Parathyroid adenoma (tissue), 2 donors: ENCODE measurements around the gene SRSF12.
"Not testable (repeated sequence)": the region's sequence is repeated elsewhere in the genome, so short reads cannot be mapped to it uniquely, and the experiment has no call there.

Experiments
- H2AFZ ChIP-seq: fragments of 300-600 bp; sonication (generic); one replicate; pipeline ENCODE4 v1.7.0; 2017; ENCODE audit warnings: antibody characterized with exemption, mild to moderate bottlenecking
- H3K27ac ChIP-seq: fragments of 300-600 bp; sonication (generic); one replicate; pipeline ENCODE4 v1.7.0; 2017
- H3K27me3 ChIP-seq: fragments of 300-600 bp; sonication (generic); one replicate; pipeline ENCODE4 v1.7.0; 2017; ENCODE audit warnings: low read length; ENCODE audit not compliant: control insufficient read depth, insufficient read depth
- H3K36me3 ChIP-seq: fragments of 300-600 bp; sonication (generic); one replicate; pipeline ENCODE4 v1.7.0; 2017; ENCODE audit warnings: low read length; ENCODE audit not compliant: control insufficient read depth, insufficient read depth
- H3K4me1 ChIP-seq: fragments of 300-600 bp; sonication (generic); one replicate; pipeline ENCODE4 v1.7.0; 2017; ENCODE audit warnings: control low read depth
- H3K4me2 ChIP-seq: fragments of 300-600 bp; sonication (generic); one replicate; pipeline ENCODE4 v1.7.0; 2017; ENCODE audit warnings: low read length
- H3K4me3 ChIP-seq: fragments of 300-600 bp; sonication (generic); one replicate; pipeline ENCODE4 v1.7.0; 2017; ENCODE audit warnings: low read depth, low read length
- H3K79me2 ChIP-seq: fragments of 300-600 bp; sonication (generic); one replicate; pipeline ENCODE4 v1.7.0; 2017; ENCODE audit warnings: control low read depth
- H3K9ac ChIP-seq: fragments of 300-600 bp; sonication (generic); one replicate; pipeline ENCODE4 v1.7.0; 2017; ENCODE audit warnings: mild to moderate bottlenecking
- H3K9me3 ChIP-seq: fragments of 300-600 bp; sonication (generic); one replicate; pipeline ENCODE4 v1.7.0; 2017; ENCODE audit warnings: low read length; ENCODE audit not compliant: control insufficient read depth
- TF ChIP-seq, protein P1 (sequence below): fragments of 300-600 bp; sonication (generic); IDR thresholded peaks from one replicate; pipeline ENCODE4 v1.7.0; 2017; ENCODE audit warnings: antibody characterized with exemption, mild to moderate bottlenecking
- donor health status: primary hyperparathyroidism.

The SRSF12 gene

GRCh38 chr6:89138173-89138572, 20.3 kb upstream of the SRSF12 start:
- Histone ChIP-seq H3K4me1 (no peaks in the 10 kb centered on the region), H3K27me3 (no peaks in the 10 kb centered on the region), H3K36me3 (no peaks in the 10 kb centered on the region), H2AFZ (no peak overlapping the region), H3K4me3 (no peak overlapping the region), H3K4me2 (no peak overlapping the region), H3K27ac (no peak overlapping the region), H3K79me2 (no peaks in the 10 kb centered on the region), H3K9me3 (no peaks in the 10 kb centered on the region), H3K9ac (no peak overlapping the region)
- TF ChIP-seq, protein P1, sequence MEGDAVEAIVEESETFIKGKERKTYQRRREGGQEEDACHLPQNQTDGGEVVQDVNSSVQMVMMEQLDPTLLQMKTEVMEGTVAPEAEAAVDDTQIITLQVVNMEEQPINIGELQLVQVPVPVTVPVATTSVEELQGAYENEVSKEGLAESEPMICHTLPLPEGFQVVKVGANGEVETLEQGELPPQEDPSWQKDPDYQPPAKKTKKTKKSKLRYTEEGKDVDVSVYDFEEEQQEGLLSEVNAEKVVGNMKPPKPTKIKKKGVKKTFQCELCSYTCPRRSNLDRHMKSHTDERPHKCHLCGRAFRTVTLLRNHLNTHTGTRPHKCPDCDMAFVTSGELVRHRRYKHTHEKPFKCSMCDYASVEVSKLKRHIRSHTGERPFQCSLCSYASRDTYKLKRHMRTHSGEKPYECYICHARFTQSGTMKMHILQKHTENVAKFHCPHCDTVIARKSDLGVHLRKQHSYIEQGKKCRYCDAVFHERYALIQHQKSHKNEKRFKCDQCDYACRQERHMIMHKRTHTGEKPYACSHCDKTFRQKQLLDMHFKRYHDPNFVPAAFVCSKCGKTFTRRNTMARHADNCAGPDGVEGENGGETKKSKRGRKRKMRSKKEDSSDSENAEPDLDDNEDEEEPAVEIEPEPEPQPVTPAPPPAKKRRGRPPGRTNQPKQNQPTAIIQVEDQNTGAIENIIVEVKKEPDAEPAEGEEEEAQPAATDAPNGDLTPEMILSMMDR: no peak

GRCh38 chr6:89134723-89135122, 16.9 kb upstream of the SRSF12 start:
- Histone ChIP-seq H3K79me2 (no peaks in the 10 kb centered on the region), H3K36me3 (no peaks in the 10 kb centered on the region), H3K9ac (no peak overlapping the region), H2AFZ (no peak overlapping the region), H3K4me2 (no peak overlapping the region), H3K27me3 (no peaks in the 10 kb centered on the region), H3K27ac (no peak overlapping the region), H3K4me3 (no peak overlapping the region), H3K9me3 (no peaks in the 10 kb centered on the region), H3K4me1 (no peaks in the 10 kb centered on the region)
- TF ChIP-seq, protein P1: no peak

GRCh38 chr6:89133981-89134380, 16.1 kb upstream of the SRSF12 start:
- no peaks in the 10 kb centered on the region for H3K9me3 ChIP-seq
- no peak overlapping the region for H3K27ac ChIP-seq
- TF ChIP-seq, protein P1: no peak
- no peaks in the 10 kb centered on the region for H3K27me3 ChIP-seq
- no peak overlapping the region for H3K9ac ChIP-seq
- H3K36me3 ChIP-seq: no peaks in the 10 kb centered on the region
- no peak overlapping the region for H3K4me3 ChIP-seq
- no peaks in the 10 kb centered on the region for H3K4me1 ChIP-seq
- H2AFZ ChIP-seq: no peak overlapping the region
- no peak overlapping the region for H3K4me2 ChIP-seq
- H3K79me2 ChIP-seq: no peaks in the 10 kb centered on the region

DNA sequence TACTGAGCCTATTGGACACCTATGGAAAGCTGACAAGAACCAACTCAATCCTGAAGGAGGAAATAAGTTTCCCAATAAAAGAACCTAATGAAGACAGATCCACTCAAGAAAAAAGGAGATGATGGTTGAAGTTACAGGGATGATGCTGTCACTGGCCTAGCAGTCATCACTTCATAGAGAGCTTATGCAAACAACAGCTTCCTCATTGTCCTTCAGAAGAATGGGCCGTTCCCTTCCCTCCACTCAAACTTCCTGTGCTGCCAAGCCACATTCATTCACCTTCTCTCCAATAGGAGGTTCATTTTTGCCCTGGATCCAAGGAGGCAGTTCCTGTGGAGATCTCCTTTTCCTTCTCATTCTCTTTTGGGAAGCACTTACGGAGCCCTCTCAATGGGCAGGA, 14.2 kb upstream of the SRSF12 start:
- no peak overlapping the region for H2AFZ ChIP-seq
- H3K27ac ChIP-seq: no peak overlapping the region
- H3K27me3 ChIP-seq: no peaks in the 10 kb centered on the region
- no peaks in the 10 kb centered on the region for H3K79me2 ChIP-seq
- no peaks in the 10 kb centered on the region for H3K9me3 ChIP-seq
- H3K4me3 ChIP-seq: no peak overlapping the region
- H3K36me3 ChIP-seq: no peaks in the 10 kb centered on the region
- no peak overlapping the region for H3K9ac ChIP-seq
- TF ChIP-seq, protein P1: no peak
- no peaks in the 10 kb centered on the region for H3K4me1 ChIP-seq
- no peak overlapping the region for H3K4me2 ChIP-seq

GRCh38 chr6:89131599-89131998, 13.7 kb upstream of the SRSF12 start:
- Histone ChIP-seq H3K36me3 (no peaks in the 10 kb centered on the region), H3K9ac (no peak overlapping the region), H3K4me3 (no peak overlapping the region), H2AFZ (no peak overlapping the region), H3K9me3 (no peaks in the 10 kb centered on the region), H3K79me2 (no peaks in the 10 kb centered on the region), H3K4me1 (no peaks in the 10 kb centered on the region), H3K27me3 (no peaks in the 10 kb centered on the region), H3K27ac (no peak overlapping the region), H3K4me2 (no peak overlapping the region)
- TF ChIP-seq, protein P1: no peak

GRCh38 chr6:89128256-89128671, 10.4 kb upstream of the SRSF12 start:
- H3K9ac ChIP-seq, H3K36me3 ChIP-seq, H3K27me3 ChIP-seq, H3K9me3 ChIP-seq, H2AFZ ChIP-seq, H3K79me2 ChIP-seq, H3K27ac ChIP-seq, H3K4me2 ChIP-seq, H3K4me1 ChIP-seq, H3K4me3 ChIP-seq: not testable (repeated sequence)
